Endothelial cell (in vitro differentiated cells): ENCODE measurements around the gene HCCS. TPM values are rescaled to one million over a fixed set of nuclear protein-coding genes. Genes with fewer than 3 reads are reported as not detected.

Experiments
- total RNA-seq: library from RNA; stranded (reverse); fragmentation: NEBNext Ultra II Directional; extraction: Animal tissue kit (Norgen Biotek cat#: 25700); gene quantifications from one replicate; pipeline ENCODE4 v1.2.1, GENCODE V29; 2021; ENCODE audit not compliant: unreplicated experiment

HCCS gene
- total RNA-seq, 1 donor from 2014 or later: 18.6 TPM

Other genes with a start within 250 kb of the HCCS start
- not detected for gene AMELX, start 182.1 kb downstream of the HCCS start, total RNA-seq